GM23338 (cell line): ENCODE data around the gene SEC23A. TPM values are rescaled to one million over a fixed set of nuclear protein-coding genes. Genes with fewer than 3 reads are reported as not detected.

Experiments used
- ATAC-seq: fragments of 200-7000 bp; cut with Tn5 transposase; 3 replicates; pipeline ENCODE4 v1.9.1; 2020
- DNase-seq: peaks from one replicate; pipeline ENCODE4 v3.0.0-alpha.2; 2015; ENCODE audit warnings: low spot score
- H2AFZ ChIP-seq: fragments of 200-600 bp; sonication (generic); 2 replicates; pipeline ENCODE4 v1.8.0; 2016; ENCODE audit warnings: antibody characterized with exemption, mild to moderate bottlenecking, moderate library complexity
- H3F3A ChIP-seq: fragments of 200-600 bp; sonication (generic); replicated peaks from 2 replicates; pipeline ENCODE4 v1.8.0; 2017; ENCODE audit warnings: antibody characterized with exemption, mixed run types, low read depth
- H3K27ac ChIP-seq: fragments of 200-600 bp; sonication (generic); 2 replicates; pipeline ENCODE4 v1.6.1; 2016; ENCODE audit warnings: low read depth
- H3K27me3 ChIP-seq: fragments of 200-600 bp; sonication (generic); 2 replicates; pipeline ENCODE4 v1.8.0; 2016; ENCODE audit warnings: mild to moderate bottlenecking, mixed run types, moderate library complexity; ENCODE audit not compliant: insufficient read depth
- H3K36me3 ChIP-seq: fragments of 200-600 bp; sonication (generic); 2 replicates; pipeline ENCODE4 v1.8.0; 2016; ENCODE audit warnings: mild to moderate bottlenecking; ENCODE audit not compliant: insufficient read depth
- H3K4me1 ChIP-seq: fragments of 200-600 bp; sonication (generic); 2 replicates; pipeline ENCODE4 v1.8.0; 2016; ENCODE audit warnings: mild to moderate bottlenecking, moderate library complexity; ENCODE audit not compliant: insufficient read depth
- H3K4me2 ChIP-seq: fragments of 200-600 bp; sonication (generic); 2 replicates; pipeline ENCODE4 v1.7.1; 2017; ENCODE audit warnings: mixed run types
- H3K4me3 ChIP-seq: fragments of 200-600 bp; sonication (generic); 2 replicates; pipeline ENCODE4 v1.6.1; 2016; ENCODE audit warnings: mixed run types
- H3K79me2 ChIP-seq: fragments of 200-600 bp; sonication (generic); replicated peaks from 2 replicates; pipeline ENCODE4 v1.8.0; 2017; ENCODE audit warnings: mild to moderate bottlenecking; ENCODE audit not compliant: insufficient read depth
- H3K9me2 ChIP-seq: fragments of 200-600 bp; sonication (generic); 2 replicates; pipeline ENCODE4 v1.8.0; 2017; ENCODE audit not compliant: insufficient read depth
- H4K20me1 ChIP-seq: fragments of 200-600 bp; sonication (generic); replicated peaks from 2 replicates; pipeline ENCODE4 v1.8.0; 2017; ENCODE audit warnings: mild to moderate bottlenecking; ENCODE audit not compliant: insufficient read depth
- H3K27ac Mint-ChIP-seq: 2 replicates; pipeline ENCODE4 v1.8.0; 2020; ENCODE audit warnings: inconsistent platforms, mild to moderate bottlenecking, moderate library complexity, mixed read lengths
- H3K27me3 Mint-ChIP-seq: 3 replicates; pipeline ENCODE4 v1.8.0; 2022; ENCODE audit warnings: low read depth, mild to moderate bottlenecking, moderate library complexity, mixed read lengths, inconsistent platforms; ENCODE audit not compliant: insufficient read depth, poor library complexity
- H3K36me3 Mint-ChIP-seq: 3 replicates; pipeline ENCODE4 v1.8.0; 2021; ENCODE audit warnings: low read depth, mild to moderate bottlenecking, inconsistent platforms, moderate library complexity, mixed read lengths
- H3K4me1 Mint-ChIP-seq: 3 replicates; pipeline ENCODE4 v1.8.0; 2020; ENCODE audit warnings: mild to moderate bottlenecking, inconsistent platforms, mixed read lengths
- H3K4me3 Mint-ChIP-seq: 3 replicates; pipeline ENCODE4 v1.8.0; 2021; ENCODE audit warnings: moderate library complexity, mild to moderate bottlenecking, inconsistent platforms, mixed read lengths
- H3K9me3 Mint-ChIP-seq: 3 replicates; pipeline ENCODE4 v1.8.0; 2020; ENCODE audit warnings: moderate library complexity, mild to moderate bottlenecking, inconsistent platforms, mixed read lengths
- EZH2phosphoT487 ChIP-seq: fragments of 200-600 bp; sonication (generic); IDR thresholded peaks from one replicate; pipeline ENCODE4 v1.8.1; 2018; ENCODE audit warnings: antibody characterized with exemption; ENCODE audit not compliant: unreplicated experiment
- STAT1 ChIP-seq: IDR thresholded peaks from one replicate; pipeline ENCODE4 v1.6.1; 2016; ENCODE audit warnings: antibody characterized with exemption; ENCODE audit not compliant: unreplicated experiment
- ZNF331 ChIP-seq: fragments of 250-450 bp; sonication (Bioruptor Pico); IDR thresholded peaks from 2 replicates; pipeline ENCODE4 v1.5.0; 2020; ENCODE audit warnings: low read depth, mild to moderate bottlenecking, moderate library complexity
- polyA plus RNA-seq: library from polyadenylated mRNA; unstranded; fragments of >200 nt; fragmentation: Nextera tagmentation; extraction: Ambion mirVana; gene quantifications from 2 replicates; pipeline ENCODE4 v1.2.1, GENCODE V29; 2016
- total RNA-seq: library from RNA; depleted of rRNA; stranded (reverse); fragments of >200 nt; shearing (Covaris generic); gene quantifications from 2 replicates; pipeline ENCODE4 v1.2.3, GENCODE V29; 2014
- TF ChIP-seq, protein P1 (sequence below), 2 experiments: fragments of 200-600 bp in 1 of 2; sonication (generic) in 1 of 2; conservative IDR thresholded peaks; 2 replicates each; pipeline versions ENCODE4 v1.5.1 to v1.6.1; 2016 to 2017; ENCODE audit warnings: antibody characterized with exemption in 2 of 2, low read depth in 2 of 2, mild to moderate bottlenecking in 2 of 2, moderate library complexity in 1 of 2
- TF ChIP-seq, protein P2 (sequence below): fragments of 250-450 bp; sonication (Bioruptor Pico); IDR thresholded peaks from 2 replicates; pipeline ENCODE4 v1.5.0; 2020; ENCODE audit warnings: mild to moderate bottlenecking, moderate library complexity
- TF ChIP-seq, protein P3 (sequence below): IDR thresholded peaks from 2 replicates; pipeline ENCODE4 v1.6.1; 2016; ENCODE audit warnings: antibody characterized with exemption

SEC23A gene
- total and polyA plus RNA-seq, 2 experiments from 2014 or later = 22.7 to 89.9 TPM

DNA sequence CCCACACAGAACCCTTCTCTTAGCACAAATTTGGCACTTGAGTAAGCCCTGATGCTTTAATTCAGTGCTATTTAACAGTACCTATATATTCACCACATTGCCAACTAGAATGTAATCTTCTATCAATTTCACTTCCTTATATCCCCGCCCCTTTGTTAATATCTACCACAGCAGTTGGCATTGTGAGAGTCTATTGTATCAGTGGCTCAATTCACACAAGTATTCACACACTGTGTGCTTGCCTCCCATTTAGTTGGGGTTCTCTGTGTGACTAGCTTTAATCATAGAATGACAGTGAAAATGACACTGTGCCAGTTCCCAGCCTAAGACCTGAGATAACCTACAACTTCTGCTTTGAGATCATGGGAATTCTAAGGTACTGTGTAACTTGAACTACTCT, 103.1 kb downstream of the SEC23A start:
- TF ChIP-seq, protein P1, sequence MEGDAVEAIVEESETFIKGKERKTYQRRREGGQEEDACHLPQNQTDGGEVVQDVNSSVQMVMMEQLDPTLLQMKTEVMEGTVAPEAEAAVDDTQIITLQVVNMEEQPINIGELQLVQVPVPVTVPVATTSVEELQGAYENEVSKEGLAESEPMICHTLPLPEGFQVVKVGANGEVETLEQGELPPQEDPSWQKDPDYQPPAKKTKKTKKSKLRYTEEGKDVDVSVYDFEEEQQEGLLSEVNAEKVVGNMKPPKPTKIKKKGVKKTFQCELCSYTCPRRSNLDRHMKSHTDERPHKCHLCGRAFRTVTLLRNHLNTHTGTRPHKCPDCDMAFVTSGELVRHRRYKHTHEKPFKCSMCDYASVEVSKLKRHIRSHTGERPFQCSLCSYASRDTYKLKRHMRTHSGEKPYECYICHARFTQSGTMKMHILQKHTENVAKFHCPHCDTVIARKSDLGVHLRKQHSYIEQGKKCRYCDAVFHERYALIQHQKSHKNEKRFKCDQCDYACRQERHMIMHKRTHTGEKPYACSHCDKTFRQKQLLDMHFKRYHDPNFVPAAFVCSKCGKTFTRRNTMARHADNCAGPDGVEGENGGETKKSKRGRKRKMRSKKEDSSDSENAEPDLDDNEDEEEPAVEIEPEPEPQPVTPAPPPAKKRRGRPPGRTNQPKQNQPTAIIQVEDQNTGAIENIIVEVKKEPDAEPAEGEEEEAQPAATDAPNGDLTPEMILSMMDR (conservative IDR thresholded peaks at IDR 0.05; ENCODE audit: low read depth in 2 of 2) = no peak
- TF ChIP-seq, protein P2, sequence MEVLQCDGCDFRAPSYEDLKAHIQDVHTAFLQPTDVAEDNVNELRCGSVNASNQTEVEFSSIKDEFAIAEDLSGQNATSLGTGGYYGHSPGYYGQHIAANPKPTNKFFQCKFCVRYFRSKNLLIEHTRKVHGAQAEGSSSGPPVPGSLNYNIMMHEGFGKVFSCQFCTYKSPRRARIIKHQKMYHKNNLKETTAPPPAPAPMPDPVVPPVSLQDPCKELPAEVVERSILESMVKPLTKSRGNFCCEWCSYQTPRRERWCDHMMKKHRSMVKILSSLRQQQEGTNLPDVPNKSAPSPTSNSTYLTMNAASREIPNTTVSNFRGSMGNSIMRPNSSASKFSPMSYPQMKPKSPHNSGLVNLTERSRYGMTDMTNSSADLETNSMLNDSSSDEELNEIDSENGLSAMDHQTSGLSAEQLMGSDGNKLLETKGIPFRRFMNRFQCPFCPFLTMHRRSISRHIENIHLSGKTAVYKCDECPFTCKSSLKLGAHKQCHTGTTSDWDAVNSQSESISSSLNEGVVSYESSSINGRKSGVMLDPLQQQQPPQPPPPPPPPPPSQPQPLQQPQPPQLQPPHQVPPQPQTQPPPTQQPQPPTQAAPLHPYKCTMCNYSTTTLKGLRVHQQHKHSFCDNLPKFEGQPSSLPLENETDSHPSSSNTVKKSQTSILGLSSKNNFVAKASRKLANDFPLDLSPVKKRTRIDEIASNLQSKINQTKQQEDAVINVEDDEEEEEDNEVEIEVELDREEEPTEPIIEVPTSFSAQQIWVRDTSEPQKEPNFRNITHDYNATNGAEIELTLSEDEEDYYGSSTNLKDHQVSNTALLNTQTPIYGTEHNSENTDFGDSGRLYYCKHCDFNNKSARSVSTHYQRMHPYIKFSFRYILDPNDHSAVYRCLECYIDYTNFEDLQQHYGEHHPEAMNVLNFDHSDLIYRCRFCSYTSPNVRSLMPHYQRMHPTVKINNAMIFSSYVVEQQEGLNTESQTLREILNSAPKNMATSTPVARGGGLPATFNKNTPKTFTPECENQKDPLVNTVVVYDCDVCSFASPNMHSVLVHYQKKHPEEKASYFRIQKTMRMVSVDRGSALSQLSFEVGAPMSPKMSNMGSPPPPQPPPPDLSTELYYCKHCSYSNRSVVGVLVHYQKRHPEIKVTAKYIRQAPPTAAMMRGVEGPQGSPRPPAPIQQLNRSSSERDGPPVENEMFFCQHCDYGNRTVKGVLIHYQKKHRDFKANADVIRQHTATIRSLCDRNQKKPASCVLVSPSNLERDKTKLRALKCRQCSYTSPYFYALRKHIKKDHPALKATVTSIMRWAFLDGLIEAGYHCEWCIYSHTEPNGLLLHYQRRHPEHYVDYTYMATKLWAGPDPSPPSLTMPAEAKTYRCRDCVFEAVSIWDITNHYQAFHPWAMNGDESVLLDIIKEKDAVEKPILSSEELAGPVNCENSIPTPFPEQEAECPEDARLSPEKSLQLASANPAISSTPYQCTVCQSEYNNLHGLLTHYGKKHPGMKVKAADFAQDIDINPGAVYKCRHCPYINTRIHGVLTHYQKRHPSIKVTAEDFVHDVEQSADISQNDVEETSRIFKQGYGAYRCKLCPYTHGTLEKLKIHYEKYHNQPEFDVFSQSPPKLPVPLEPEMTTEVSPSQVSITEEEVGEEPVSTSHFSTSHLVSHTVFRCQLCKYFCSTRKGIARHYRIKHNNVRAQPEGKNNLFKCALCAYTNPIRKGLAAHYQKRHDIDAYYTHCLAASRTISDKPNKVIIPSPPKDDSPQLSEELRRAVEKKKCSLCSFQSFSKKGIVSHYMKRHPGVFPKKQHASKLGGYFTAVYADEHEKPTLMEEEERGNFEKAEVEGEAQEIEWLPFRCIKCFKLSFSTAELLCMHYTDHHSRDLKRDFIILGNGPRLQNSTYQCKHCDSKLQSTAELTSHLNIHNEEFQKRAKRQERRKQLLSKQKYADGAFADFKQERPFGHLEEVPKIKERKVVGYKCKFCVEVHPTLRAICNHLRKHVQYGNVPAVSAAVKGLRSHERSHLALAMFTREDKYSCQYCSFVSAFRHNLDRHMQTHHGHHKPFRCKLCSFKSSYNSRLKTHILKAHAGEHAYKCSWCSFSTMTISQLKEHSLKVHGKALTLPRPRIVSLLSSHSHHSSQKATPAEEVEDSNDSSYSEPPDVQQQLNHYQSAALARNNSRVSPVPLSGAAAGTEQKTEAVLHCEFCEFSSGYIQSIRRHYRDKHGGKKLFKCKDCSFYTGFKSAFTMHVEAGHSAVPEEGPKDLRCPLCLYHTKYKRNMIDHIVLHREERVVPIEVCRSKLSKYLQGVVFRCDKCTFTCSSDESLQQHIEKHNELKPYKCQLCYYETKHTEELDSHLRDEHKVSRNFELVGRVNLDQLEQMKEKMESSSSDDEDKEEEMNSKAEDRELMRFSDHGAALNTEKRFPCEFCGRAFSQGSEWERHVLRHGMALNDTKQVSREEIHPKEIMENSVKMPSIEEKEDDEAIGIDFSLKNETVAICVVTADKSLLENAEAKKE = no peak
- TF ChIP-seq STAT1 (no peak), EZH2phosphoT487 (no peak), ZNF331 (no peak)
- TF ChIP-seq, protein P3, sequence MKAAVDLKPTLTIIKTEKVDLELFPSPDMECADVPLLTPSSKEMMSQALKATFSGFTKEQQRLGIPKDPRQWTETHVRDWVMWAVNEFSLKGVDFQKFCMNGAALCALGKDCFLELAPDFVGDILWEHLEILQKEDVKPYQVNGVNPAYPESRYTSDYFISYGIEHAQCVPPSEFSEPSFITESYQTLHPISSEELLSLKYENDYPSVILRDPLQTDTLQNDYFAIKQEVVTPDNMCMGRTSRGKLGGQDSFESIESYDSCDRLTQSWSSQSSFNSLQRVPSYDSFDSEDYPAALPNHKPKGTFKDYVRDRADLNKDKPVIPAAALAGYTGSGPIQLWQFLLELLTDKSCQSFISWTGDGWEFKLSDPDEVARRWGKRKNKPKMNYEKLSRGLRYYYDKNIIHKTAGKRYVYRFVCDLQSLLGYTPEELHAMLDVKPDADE = no peak
- Mint-ChIP-seq H3K36me3 (no peaks in the 10 kb centered on the region), H3K27me3 (no peaks in the 10 kb centered on the region), H3K4me3 (no peak overlapping the region), H3K4me1 (peaks cover 5% of the 10 kb centered on the region), H3K27ac (no peak overlapping the region), H3K9me3 (no peaks in the 10 kb centered on the region)
- no peaks in the 10 kb centered on the region for H3K79me2 ChIP-seq
- no peak for DNase-seq
- no peaks in the 10 kb centered on the region for H3K36me3 ChIP-seq
- 0 out of 2 replicates have a peak, but pooled peaks cover 6% of the 10 kb centered on the region for H3K9me2 ChIP-seq
- H3K4me3 ChIP-seq = no peak overlapping the region
- H3K27ac ChIP-seq = no peak overlapping the region
- no peak for ATAC-seq
- no peaks in the 10 kb centered on the region for H4K20me1 ChIP-seq
- no peak overlapping the region for H3K4me2 ChIP-seq
- H2AFZ ChIP-seq = no peak overlapping the region
- H3K4me1 ChIP-seq = no peaks in the 10 kb centered on the region
- no peaks in the 10 kb centered on the region for H3F3A ChIP-seq
- no peaks in the 10 kb centered on the region for H3K27me3 ChIP-seq
